Brain microvascular endothelial cell (primary cell): ENCODE data around the gene PRDM16.

Source experiments
- DNase-seq: peaks from one replicate; pipeline ENCODE4 v3.0.0-alpha.2; 2020
- H3K27ac ChIP-seq: fragments of 250-450 bp; sonication (Bioruptor Pico); 2 replicates; pipeline ENCODE4 v1.5.1; 2020; ENCODE audit warnings: mild to moderate bottlenecking, moderate library complexity
- H3K27me3 ChIP-seq: fragments of 250-450 bp; sonication (Bioruptor Pico); replicated peaks from 2 replicates; pipeline ENCODE4 v1.5.1; 2020; ENCODE audit warnings: mild to moderate bottlenecking
- H3K36me3 ChIP-seq: fragments of 250-450 bp; sonication (Bioruptor Pico); replicated peaks from 2 replicates; pipeline ENCODE4 v1.5.1; 2020; ENCODE audit warnings: mild to moderate bottlenecking
- H3K4me3 ChIP-seq: 2 replicates; pipeline ENCODE4 v1.5.1; 2011; ENCODE audit warnings: low read depth, mild to moderate bottlenecking, control low read depth, low read length, moderate library complexity
- CTCF ChIP-seq: IDR thresholded peaks from 2 replicates; pipeline ENCODE4 v1.5.1; 2011; ENCODE audit warnings: low read depth, mild to moderate bottlenecking, moderate library complexity, low read length, control low read depth, inconsistent platforms; ENCODE audit errors: missing control alignments
- in situ Hi-C: cut with HindIII; loops from 2 replicates; pipeline ENCODE4 v1.10.0; 2017; ENCODE audit warnings: low sequenced_read_pairs, low pct_ligation_motif_present

Gene PRDM16

GRCh38 chr1:3183411-3183810 lies 114.4 kb downstream of the PRDM16 start:
- Histone ChIP-seq H3K4me3 (no peak overlapping the region), H3K27ac (no peak overlapping the region), H3K27me3 (no peaks in the 10 kb centered on the region), H3K36me3 (no peaks in the 10 kb centered on the region)
- TF ChIP-seq CTCF = no peak
- DNase-seq = no peak
- in situ Hi-C loops = no loop called here

GRCh38 chr1:3183813-3184212 lies 114.8 kb downstream of the PRDM16 start:
- no peak for DNase-seq
- no peak overlapping the region for H3K4me3 ChIP-seq
- in situ Hi-C loops = no loop called here
- H3K27ac ChIP-seq = no peak overlapping the region
- no peaks in the 10 kb centered on the region for H3K36me3 ChIP-seq
- TF ChIP-seq CTCF = no peak
- no peaks in the 10 kb centered on the region for H3K27me3 ChIP-seq

DNA sequence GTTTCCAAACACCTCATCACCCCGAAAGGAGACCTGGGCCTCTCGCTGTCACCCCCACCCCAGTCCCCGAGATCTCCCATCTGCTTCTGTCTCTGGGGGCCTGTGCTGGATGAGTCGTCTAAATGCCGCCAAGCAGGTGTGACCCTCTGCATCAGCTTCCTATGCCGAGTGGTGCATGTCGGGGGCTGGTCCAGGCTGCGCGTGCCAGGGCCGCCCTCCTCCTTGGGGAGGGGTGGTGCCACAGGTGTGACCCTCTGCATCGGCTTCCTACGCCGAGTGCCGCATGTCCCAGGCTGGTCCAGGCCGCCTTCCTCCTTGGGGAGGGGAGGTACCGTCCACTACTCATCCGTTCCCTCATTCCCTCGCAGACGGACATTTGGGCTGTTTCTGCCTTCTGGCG lies 115.7 kb downstream of the PRDM16 start:
- no peak for TF ChIP-seq CTCF
- no peak for DNase-seq
- H3K36me3 ChIP-seq = no peaks in the 10 kb centered on the region
- no peak overlapping the region for H3K27ac ChIP-seq
- no peaks in the 10 kb centered on the region for H3K27me3 ChIP-seq
- no peak overlapping the region for H3K4me3 ChIP-seq
- in situ Hi-C loops = no loop called here

DNA sequence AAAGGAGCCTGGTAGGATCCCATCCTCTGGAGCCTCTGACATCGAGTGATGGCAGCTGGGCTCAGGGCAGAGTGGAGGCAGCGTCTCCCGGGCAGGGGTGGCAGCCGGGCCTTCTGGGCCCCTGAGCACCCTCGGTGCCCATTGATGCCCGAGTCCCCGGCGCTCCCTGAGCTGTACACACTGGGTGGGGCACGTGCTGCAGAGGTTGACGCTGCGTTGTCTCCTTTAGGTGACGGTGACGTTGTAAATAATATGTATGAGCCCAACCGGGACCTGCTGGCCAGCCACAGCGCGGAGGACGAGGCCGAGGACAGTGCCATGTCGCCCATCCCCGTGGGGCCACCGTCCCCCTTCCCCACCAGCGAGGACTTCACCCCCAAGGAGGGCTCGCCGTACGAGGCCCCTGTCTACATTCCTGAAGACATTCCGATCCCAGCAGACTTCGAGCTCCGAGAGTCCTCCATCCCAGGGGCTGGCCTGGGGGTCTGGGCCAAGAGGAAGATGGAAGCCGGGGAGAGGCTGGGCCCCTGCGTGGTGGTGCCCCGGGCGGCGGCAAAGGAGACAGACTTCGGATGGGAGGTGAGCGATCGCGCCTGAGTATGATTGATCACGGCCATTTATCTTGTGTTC lies 117.0 kb downstream of the PRDM16 start:
- Histone ChIP-seq H3K27ac (no peak overlapping the region), H3K4me3 (no peak overlapping the region), H3K36me3 (no peaks in the 10 kb centered on the region), H3K27me3 (no peaks in the 10 kb centered on the region)
- DNase-seq = no peak
- in situ Hi-C loops = no loop called here
- TF ChIP-seq CTCF = no peak

GRCh38 chr1:3186526-3186921 lies 117.5 kb downstream of the PRDM16 start:
- peak; percentile 87 for DNase-seq
- Histone ChIP-seq H3K27me3 (no peaks in the 10 kb centered on the region), H3K4me3 (no peak overlapping the region), H3K27ac (no peak overlapping the region), H3K36me3 (no peaks in the 10 kb centered on the region)
- in situ Hi-C loops = no loop called here
- no peak for TF ChIP-seq CTCF
